Occipital lobe (tissue), 3 donors: ENCODE results near the gene NCKAP5. TPM values are rescaled to one million over a fixed set of nuclear protein-coding genes. Genes with fewer than 3 reads are reported as not detected.

ENCODE experiments used
- DNase-seq: peaks from one replicate; lab custom pipeline; 2025; lab: John Stamatoyannopoulos, UW
- small RNA-seq: library from RNA; depleted of rRNA; stranded (forward); fragments of <200 nt; gene quantifications from one replicate; pipeline ENCODE3, GENCODE V24; 2014
- total RNA-seq: library from RNA; depleted of rRNA; stranded (reverse); fragments of >200 nt; gene quantifications from one replicate; pipeline ENCODE4 v1.2.3, GENCODE V29; 2014

Gene NCKAP5
- total RNA-seq, 1 donor from 2014 or later = 14.0 TPM

DNA sequence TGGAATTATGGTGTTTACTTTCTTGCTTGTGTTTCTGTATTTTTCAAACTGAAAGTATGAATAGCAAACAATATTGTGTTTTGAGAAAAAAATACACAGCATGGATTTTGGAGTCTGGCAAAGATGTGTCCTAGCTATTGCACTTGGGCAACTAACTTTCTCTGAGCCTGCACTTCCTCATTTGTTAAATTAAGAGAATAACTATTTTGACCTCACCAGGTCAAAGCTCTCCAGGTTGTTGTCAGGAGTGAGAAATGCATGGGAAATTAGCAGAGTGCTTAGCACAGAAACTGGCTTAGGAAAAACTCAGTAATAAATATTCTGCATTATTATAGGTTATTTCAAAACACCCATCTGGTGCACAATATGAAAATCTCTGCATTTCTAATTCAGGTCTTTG lies 926.4 kb downstream of the NCKAP5 start:
- no peak for DNase-seq

DNA sequence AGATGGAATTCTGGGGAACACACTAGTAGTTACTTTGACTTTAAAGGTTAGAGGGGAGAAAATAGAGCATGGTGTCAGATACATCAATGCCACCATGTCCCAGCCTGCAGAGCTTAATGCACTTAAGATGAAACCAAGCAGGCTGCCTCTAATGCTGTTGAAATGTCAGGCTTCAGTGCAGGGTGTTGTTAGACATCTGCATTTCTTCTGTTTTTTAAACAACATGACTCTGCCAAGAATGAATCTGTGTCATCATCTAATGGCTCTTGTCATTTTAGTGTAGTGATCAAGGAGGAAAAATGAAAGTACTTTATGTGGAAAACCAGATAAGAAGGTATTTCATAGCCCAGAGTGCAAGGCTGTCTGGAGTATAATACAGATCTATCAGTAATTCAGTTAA lies 928.1 kb downstream of the NCKAP5 start:
- no peak for DNase-seq

DNA sequence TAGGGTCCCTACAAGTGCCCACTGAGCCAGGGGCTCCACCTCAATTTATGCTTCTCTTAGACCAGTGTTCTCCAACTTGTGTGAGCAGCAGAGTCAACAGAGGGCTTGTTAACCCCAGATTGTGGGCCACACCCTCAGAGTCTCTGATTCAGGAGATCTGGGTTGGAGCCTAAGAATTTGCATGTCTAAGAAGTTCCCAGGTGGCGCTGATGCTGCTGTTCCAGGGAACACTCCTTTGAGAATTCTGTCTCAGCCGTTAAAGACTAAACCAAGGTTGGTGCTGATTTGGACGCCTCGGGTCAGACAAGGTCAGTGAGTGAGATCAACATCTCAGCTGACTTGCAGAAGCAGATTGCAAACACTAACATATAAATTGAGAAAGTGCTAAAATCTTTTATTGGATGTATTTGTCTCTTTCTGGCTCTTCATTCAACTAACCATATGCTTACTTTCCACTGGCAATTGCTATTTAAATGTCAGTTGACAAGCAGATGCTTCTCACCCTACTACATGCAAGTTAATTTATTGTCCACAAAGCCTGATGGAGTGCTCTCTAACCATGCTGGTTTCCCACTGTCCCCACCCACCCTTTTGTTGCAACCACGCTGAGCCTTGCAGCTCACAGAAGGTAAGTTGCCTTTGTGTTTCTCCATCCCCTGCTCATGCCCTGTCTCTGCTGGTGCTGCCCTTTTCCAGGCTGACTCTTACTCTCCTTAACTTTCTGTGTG lies 929.8 kb downstream of the NCKAP5 start:
- no peak for DNase-seq

DNA sequence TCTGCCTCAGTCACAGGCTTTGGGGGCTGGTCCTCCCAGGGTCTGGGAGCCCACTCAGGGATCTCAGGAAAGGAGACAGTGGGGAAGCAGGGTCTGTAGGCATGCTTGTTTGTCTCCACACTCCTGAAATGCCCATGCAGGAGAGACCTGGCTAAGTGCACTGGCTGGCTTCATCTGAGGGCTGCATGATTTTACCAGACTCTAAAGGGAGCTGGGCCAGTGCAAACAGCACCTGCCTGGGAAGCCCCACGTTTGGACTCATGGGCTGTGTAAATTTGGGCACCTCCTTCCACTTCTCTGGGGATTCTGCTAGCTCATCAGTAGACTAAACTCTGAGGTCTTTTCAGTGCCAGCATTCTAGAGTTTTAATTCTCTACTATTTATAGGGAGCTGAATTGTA lies 931.9 kb downstream of the NCKAP5 start:
- no peak for DNase-seq

DNA sequence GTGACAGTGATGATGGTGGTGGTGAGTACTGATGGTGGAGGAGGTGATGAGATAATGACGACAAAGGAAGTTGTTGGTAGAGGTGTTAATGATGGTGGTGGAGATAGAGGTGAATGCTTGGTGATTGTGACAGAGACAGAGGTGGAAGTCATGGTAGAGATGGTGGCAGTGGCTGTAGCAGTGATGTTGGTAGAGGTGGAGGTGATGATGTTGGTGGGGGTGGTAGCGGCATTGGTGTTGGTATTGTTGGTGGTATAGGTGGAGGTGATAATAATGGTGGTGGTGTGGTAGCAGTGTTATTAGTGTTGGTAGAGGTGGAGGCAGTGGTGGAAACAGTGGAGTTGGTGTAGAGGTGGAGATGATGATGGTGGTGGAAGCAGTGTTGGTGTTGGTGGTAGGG lies 934.6 kb downstream of the NCKAP5 start:
- no peak for DNase-seq

DNA sequence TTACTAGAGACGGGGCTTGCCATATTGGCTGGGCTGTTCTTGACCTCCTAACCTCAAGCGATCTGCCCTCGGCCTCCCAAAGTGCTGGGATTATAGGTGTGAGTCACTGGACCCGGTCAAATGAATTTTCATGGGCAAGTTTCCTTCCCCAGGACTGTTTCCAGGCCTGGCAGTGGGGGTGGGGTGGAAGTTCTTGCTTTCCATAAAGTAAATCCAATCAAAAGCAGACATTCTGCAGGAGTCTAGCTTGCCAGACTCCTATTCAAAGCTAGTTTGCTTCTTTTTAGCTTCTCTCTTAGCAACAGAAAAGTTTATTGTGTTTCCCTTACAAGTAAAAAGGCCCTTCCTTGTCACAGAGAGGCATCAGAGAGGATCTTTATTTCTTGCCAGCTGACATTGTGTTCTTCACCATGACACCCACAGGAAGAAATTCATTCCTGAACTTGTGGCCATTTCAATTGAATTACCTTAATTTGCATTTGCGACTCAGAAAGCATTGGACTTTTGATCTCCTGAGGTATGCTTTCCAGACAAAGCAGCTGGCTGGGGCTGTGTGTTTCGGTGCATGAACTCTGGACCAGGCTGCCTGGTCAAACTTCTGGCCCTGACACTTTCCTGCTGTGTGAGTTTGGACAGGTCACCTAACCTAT lies 936.1 kb downstream of the NCKAP5 start:
- DNase-seq = peak; percentile 8

DNA sequence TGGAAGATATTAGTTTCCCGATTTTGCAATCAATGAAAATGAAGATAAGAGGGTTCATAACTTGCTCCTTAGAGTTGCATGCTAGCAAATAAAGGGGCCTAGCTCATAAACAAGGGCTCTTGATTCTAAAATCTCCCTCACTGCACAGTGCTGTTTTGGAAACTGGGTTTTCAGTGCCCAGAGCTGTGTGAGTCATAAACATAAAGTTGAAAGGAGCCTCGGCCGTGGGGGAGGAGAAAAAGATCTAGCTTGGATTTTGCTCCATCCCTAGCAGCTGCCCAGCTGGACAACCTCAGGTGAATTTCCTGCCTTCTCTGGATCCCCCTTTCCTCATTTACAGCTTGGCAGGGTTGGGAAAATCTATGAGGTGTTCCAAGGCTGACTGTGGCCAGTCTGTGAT lies 940.7 kb downstream of the NCKAP5 start:
- DNase-seq = no peak

DNA sequence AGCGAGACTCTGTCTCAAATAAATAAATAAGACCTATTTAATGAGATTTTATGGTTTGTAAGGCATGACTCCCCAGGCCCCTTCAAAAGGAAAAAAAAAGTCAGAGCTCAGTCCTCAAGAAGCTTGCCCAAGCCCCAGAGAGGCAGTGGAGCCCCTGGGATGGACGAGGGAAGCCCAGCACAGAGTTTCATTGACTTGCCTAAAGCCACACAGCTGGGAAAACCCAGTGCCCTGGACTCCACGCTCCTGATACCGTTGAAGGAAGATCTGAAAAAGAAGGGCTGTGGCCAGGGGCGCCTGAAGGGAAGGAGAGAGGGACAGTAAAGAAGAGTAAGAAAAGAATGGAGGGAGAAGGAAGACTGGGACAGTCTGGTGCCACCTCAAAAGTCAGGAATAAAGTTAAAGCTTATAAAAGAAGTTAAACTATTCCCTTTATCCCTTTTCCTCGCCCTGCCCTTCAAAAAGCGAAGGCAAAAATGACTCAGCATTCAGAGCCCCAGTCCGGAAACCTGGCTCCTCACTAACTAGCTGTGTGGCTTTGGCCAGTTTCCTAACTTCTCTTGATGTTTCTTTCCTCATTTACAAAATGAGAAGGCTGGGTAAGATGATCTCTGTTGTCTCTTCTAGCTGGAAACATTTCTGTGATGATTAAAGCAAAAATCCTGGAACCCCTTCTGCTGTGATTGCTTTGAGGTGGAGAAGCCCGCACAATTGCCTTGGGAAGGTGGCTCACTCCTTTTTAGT lies 945.0 kb downstream of the NCKAP5 start:
- no peak for DNase-seq

Small RNA genes within 50 kb of the gene (small RNA-seq; reads per million reads assigned to genes)
- gene AC016909.1 (not detected), gene RN7SKP154 (not detected), gene RNU6-579P (not detected)
